Stimulated activated CD4-positive, alpha-beta T cell treated with anti-CD3 and anti-CD28 coated beads, Interleukin-2, amount 100 ng/mL, for 48 hours (primary cell): ENCODE data around the gene AGAP1.
A peak's percentile ranks its signal among the peaks of the same experiment; 100 is the strongest.

Experiments used
- DNase-seq, 2 donors: peaks; one replicate each; pipeline ENCODE4 v3.0.0-alpha.2; 2020

AGAP1 gene

DNA sequence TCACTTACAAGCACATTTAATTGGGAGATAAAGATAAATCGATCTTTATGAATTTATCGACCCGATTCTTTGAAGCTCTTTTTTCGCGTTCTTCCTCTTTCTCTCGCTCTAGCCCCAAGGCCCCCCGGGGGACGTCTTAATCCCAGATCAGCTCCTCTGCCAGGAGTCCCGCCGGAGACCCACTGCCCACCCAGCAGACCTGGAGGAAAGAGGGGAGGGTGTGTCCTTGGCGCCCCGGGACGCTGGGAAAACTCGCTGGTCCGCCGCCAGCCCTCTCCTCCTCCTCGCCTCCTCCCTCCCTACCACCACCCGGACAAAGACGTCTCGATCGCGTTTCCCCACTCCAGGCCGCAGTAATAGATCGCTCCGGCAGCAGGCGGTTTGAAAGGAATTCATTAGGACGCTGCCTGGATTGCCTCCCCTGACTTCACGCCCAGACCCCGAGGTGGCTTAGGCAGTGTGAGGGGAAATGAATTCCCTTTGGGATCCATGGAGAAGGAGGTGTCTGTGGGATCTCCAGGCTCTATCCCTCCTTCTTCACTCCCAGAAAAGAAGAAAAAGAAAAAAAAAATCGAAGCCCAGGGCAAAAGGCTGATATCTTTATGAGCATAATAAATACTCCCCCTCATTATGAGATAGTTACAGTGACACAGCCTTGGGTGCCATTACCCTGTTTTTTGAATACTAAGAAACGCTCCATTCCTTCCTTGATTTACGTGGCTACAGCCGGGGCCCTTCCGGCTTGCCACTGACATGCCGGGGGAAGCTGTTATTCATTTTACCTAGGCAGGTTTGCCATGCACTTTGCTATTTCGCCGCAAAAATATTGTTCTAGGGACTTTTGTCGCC lies 676.1 kb downstream of the AGAP1 start:
- no peak for DNase-seq

DNA sequence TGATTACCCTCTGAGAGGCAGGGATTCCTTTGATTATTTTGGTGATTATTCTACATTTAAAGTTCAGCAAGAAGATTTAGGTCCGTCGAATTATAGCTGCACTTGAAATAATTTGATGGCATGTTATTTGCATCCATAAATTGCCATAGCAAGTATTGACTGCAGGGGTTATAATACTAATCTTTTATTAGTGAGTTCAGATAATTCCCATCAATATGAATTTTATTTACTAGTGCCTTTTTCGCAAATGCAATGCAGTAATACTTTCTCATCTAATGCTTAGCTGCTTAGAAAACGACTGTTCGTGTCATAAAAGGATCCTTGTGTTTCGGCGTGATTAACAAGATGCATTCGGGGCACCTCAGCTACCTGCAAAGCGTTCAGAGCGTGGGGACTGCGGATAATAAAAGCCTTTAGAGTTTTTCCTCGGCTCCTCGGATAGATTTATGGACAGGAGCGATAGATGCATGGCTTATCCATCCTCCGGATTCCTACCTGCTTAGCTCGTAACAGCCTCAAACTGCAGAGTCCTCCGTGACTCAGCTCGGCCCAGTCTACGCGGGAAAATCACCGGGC lies 676.8 kb downstream of the AGAP1 start:
- DNase-seq, result no peak

DNA sequence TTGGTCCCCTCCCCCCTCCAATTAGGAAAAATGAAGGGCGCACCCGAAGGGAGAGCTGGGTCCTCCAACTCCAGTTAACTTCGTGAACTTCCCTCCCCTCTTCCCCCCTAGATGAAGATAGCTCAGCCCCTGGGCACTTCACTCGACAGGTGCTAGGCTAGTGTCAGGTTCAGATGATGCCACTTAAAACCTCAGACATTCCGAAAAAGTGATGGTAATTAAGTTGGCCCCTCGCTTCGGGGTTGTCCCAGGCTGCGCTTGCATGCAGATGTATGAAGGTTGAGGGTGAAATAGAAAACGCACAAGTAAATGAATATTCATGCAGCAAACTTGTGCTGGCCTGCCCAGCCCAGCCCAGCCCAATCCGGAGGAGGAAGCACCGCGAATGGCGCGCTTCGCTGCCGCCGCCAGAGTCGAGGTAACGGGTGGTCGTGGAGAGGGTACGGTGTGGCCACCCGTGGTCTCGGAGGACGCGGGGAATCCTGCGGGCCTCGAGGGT lies 677.4 kb downstream of the AGAP1 start:
- DNase-seq, result no peak

DNA sequence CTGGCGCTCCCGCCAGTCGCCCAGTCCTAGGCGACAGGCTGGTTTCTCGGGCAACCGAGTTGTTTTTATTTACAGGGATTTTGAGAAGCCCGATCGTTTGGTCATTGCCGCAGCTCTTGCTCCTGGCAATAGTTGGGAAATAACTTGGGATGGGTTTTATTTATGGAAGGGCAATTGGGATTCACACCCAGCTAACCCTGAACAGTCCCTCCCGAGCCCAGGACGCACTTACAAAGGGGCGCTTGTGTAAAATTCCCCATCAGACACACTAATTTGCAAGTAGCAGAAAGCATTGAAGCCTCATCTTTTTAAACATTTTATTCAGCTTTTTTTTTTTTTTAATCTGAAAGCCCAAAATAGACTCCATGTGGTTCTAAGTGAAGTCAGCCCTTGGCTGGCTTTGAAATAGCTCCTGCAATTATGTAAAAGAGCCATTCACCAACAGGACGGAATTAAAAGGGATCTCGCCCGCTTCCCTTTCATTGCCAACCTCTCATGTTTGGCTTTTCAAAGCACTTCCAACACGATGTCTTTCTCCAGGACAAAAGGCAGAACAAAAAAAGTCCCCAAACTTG lies 677.9 kb downstream of the AGAP1 start:
- DNase-seq, result no peak

DNA sequence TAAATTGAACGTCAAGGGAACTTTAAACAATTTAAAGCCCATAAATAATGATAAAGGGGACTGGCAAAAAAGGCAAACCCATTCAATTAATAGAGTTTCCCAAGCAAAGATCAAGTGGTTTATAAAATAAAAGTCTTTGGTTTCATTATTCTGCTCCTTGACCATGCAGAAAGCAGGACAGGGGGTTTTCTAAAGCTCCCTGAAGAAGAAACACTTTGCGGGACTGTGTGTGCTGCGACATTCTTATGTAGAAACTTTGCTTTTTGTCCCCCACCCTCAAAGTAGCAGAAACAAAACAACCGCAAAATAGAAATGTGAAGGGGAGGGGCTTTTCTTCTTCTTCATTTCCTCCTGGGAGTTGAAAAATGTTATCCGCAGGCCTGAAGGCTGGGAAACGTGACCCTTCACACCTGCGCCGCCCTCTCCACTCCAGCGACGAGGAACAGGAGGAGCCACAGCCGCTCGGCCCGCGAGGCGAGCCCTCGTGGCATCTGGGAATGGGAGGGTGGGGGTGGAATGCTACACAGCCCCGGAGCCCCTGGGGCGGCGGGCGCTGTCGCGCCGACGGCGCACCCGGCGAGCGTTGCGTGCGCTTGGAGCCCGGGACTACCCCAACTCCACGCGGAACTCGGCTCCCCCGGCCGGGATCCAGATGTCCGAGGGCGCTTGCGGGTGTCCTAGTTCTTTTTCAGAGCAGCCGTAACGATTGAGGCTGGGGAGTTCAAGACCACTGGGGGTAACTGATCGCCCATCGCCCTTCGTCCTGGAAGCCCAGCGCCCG lies 678.6 kb downstream of the AGAP1 start:
- no peak for DNase-seq

DNA sequence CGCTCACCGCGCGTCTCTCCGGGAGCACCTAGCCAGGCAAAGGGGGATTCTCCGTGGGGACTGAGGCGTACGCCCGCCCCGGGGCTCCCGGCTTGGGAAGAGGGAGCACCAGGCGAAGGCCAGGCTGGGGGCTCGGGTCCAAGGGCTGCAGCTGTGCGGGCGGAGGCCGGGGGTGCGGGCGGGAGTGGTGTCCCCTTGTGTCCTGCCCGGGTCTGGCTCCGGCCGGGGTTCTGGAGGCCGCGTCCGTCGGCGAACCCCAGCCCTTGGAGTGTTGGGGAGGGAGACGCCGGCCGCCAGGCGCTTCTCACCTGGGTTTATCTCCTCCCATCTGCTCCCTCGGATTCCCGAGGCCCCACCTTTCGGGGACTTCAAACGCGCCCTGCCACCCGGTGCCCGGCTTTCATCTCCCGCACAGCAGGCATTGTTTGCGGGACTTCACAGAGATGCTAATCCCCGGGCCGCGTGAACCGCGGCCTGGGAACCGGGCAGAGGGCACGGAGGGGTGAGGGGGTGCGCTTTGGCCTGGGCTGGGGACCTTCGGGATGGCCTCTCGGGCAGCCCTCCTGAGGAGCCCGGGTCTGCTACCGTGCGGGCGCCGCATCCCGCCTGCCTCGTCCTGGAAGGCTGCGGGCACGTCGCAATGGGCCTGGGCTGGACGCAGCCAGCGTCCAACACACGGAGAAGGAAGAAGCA lies 679.3 kb downstream of the AGAP1 start:
- DNase-seq, result no peak

DNA sequence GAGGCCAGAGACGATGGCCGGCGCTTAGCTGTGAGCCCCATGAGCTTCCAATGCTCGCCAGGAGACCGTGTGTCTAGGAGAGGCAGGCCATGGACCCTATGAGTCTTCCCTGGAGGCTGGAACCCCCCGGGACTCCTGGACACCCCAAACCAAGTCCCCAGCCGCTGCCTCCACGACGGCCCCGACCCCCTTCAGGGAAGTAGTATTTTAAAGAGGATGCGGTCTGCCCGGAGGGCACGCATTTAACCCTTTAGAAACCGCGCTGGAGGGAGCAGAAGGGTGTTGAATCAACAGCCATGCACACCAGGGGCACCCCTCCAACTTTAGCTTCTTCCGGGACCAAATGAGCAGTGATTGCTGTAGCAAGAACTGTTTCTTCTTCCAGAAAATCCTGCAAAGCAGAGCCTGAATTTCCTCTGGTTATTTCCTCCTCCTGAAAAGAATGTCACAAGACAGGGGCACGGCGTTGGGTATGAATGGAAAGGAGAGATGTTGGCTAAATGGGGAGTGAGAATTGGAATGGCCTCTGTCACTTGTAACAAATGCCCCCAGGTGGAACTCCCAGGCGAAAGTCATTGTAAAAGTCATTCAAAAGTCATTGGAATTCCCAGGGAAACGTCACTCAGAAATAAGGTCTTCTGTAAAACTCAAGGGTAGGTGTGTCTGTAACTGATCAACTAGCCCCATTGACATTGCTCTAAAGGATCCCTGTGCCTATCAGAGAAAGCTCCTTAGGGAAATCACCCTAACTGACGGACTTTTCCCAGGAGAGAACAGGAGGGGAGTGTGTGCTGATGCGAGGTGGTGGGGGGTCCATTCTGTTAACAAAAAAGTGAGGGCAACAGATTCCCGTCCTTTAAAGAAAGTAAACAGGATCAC lies 680.1 kb downstream of the AGAP1 start:
- no peak for DNase-seq

DNA sequence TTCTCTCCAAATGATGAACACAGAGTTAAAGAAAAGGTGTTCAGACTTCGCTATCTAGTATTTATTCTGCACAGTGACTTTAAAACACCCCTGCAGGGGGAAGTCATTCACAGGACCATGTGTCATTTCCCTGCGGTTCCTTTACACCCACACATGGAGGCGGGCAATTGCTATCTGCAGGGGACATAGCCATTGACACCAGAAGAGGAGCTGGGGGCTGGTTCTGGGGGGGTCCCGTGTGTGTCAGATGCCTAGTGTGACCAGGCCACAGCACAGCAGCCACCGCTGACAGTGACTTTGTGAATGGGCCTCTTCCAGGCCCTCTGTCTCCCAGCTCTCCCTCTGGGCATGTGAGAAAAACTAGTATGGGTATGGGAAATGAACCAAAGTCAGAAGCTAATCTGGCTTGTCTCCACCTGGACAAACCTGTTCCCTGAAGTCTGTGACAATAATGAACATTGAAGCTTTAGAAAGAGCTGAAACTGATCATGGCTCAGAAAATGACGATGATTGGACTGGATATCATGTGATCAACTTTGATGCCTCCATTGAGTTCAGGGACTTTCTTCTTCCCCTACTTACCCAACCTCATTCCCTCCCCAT lies 681.8 kb downstream of the AGAP1 start:
- DNase-seq, result no peak

DNA sequence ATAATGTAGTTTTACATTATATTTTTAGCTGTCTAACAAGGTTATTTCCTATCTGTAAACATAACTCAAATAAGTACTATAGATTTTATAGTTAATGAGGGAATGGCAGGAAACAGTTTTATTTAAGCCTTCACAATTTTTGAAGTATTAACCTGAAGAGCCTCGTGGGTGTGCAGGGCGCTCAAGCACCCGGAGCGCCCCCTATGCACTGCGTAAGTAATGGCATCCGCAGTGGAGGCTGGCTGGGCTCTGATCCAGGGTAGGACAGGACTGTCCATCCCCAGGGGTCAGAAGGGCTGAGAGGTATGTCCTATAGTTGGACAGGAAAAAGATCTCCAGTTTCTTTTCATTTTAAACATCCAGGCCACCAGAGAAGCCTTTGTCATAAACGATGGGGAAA lies 682.6 kb downstream of the AGAP1 start:
- no peak for DNase-seq

DNA sequence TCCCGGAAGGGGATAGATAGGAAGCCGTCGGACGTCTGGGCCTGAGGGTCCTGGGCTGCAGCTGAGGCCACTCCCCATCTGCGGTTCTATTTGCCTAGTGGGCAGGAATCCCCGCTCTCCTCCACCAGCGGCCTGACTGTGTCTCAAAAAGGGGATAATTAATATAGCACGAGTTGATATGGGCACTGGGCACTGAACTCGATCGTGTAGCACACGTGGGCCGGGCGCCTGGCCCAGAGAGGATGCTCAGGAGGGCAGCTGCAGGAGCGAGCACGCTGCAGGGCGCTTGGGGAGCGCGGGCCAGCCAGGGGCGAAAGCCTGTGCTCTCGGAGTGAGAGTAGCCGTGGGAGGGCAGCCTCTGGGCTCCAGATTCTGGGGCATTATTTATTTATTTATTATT lies 683.1 kb downstream of the AGAP1 start:
- DNase-seq, result no peak

DNA sequence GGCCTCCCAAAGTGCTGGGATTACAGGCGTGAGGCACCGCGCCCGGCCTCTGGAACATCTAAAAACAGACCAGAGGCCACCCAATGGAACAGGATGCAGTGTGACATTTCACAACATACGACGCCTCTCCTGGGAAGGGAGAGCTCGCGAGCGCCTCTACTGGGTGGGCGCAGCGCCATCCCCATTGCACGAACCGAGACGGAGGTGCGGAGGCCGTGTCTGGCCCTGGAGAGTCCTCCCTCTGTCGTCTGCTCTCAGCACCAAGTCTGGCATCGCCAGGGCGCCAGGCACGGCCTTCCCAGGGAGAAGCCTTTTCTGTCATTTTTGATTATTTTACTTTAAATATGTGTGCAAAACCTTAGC lies 683.7 kb downstream of the AGAP1 start:
- peak in 1 of 2 donors; percentile 49 for DNase-seq

DNA sequence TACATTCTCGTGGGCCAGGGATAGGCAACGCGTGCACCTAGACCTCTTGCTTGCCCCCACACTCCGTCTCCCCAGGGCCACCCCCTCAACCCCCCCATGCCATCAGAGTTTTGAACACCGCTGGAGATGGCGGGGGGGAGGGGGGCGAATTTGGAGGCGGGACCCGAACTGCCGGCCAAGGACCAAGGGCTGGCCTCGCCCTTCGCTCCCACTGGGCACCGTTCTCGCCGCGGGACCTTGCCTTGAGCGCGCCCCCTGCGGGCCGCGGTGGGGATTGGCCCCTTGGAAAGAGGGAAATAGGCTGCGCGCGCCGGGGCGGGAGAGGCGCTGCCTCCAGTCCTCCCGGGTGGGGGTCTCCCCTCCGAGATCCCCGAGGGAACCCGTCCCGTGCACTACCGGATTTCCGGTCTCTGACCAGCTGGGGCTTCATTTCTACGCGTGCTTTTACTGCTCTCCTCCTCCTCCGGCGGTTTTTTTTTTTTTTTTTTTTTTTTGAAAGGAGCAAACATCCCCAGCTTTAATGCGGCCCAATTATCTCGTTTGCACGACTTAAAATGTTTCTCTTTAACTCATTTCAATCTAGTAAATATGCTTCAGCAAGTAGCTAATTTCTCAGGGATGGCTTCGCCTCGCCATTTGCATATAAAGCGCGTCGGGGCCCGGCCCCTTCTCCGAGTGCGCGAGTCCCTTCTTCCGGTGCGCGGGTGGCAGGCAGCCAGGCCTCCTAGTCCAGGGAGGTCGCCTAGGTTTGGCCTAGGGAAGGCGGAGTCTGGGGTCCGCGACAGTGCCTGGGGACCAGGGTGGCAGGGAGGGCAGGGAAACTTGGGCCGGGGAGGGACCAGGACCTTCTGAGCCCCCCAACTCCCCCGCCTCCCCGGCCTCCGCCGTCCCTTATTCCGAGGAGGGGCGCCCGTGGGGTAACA lies 684.4 kb downstream of the AGAP1 start:
- DNase-seq, result peak; percentile 55

DNA sequence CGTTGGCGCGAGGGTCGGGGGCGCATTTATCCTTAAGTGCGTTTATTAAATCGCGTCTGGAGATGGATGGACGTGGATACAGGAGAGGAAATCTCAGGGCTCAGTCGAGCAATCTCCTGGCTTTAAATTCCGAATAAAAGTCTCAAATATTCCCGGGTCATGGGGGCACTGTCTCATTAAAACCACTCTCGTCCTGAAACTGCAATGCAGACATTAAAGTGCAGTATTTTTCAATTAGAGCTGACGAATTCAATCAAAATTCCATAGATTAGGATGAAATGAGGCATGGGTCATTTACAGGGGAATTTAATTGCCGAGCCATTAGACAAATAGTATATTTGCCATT lies 685.0 kb downstream of the AGAP1 start:
- no peak for DNase-seq

DNA sequence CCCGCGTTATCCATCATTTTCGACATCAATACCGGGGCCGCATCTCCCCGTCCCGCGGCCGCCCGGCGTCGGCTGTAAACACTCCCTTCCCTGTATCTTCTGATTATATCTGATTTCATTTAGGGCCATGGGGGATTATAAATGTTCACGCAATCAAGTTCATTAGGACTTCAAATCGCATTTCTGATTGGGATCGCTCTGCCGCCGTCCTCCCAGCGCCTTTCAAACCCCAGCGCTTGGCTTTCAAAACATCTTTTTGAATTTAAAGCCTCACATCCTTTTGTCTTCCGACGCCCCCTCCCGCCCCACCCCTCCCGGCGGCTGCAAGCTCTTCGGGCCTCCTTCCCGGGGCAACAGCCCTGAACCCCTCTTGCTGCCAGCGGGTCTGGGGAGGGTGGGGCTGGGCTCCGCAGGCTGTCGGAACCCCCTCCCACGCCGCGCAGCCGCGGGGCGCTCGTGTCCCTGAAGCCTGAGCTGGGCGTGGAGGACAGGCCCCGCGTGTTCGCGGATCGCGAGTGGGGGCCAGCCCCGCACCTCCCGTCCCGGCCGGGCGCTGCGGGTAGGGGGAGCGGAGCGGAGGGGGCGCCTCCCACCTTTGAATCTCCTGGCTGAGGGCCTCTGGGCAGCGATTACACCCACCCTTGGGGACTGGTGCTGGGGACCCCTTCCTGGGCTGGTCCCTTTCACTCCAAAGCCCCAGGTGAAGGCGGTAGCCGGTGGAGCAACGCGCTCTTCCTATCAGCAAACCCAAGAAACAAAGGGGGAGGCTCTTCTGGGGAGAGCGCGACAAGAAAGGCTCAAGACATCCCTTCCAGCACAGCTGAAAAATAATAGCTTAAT lies 685.6 kb downstream of the AGAP1 start:
- DNase-seq, result no peak

DNA sequence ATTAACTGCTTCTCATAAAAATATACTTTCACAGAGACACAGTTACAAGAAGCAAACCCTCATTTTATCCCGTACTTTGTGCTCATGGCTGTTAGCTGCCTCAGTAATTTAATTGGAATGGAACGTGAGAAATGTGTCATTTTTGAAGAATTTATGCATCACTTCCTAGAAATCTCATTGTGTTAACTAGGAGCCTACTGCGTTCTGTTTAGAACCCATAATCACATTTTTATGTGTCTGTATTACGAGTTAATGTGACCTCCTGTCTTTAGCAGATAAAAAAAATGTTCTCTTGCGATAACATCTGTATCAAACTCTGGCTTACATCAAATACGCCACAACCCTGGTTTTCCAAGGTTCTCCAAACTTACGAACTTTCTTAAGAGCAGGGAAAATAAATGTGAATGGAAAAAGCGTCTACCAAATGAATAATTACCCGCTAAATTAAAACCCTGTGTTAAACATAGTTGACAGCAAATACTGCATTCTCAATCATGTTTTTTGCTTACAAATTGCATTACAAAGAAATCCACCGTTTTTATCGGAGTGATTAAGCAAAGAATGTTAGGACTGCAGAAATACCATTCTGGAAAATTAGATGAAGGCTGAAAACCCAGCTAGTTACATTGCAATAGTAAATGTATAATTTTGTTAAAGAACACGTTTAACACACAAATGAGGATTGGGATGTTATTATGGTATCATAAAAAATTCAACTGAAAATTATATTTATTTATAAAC lies 686.4 kb downstream of the AGAP1 start:
- DNase-seq, result no peak

DNA sequence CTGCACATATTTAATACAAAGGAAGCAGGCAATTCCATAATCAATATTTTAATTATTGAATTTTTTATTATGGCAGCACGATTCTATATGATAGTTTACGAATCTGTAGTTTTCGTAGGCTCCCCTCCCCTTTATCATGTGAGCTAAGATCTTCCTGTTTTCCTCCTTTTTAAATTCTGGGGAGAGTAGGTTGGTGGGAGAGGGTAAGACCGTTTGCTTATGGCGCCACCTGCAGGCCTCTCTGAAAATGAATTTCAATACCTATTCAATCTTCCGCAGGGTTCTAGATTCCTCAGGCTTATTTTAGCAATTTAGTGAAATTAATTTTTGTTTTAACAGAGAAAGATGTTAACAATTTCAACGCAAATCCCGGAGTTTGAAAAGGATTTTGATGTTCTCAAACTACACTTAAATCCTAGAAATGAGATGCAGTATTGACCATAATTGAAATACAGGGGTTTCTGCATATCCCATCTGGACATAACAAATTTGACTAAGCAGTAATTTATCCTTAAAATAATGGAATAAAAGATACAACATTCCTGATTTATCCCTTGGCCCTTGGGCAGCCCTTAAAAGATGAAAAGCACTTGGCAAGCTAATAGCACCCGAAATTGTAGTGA lies 687.1 kb downstream of the AGAP1 start:
- peak; percentile 39 to 48 for DNase-seq
